ENCODE measurements around the gene RPS27L. TPM values are rescaled to one million over a fixed set of nuclear protein-coding genes. Genes with fewer than 3 reads are reported as not detected.

The RPS27L gene
- total and polyA plus RNA-seq, 2 of the 8 experiments (the other 6 are each of a cell fraction or from before 2014, with no cell fraction given) = 115 to 143 TPM

GRCh38 chr15:63109498-63109897 lies 47.8 kb downstream of the RPS27L start:
- Histone ChIP-seq H3K9ac (replicated peaks in 1 of 4; ENCODE audit: extremely low read depth in 1 of 4, low read depth in 3 of 4, low read length in 3 of 4) (no peak overlapping the region), H3K36me3 (ENCODE audit: control insufficient read depth in 2 of 4, insufficient read depth in 4 of 4, low read length in 3 of 4) (no peaks in the 10 kb centered on the region), H2AFZ (ENCODE audit: low read length) (no peak overlapping the region), H3K79me2 (ENCODE audit: control insufficient read depth in 1 of 2, insufficient read depth in 2 of 2, low read length in 2 of 2) (no peaks in the 10 kb centered on the region), H4K20me1 (replicated peaks in 1 of 2; ENCODE audit: control insufficient read depth in 1 of 2, insufficient read depth in 2 of 2, low read length in 2 of 2) (no peaks in the 10 kb centered on the region), H3K9me3 (ENCODE audit: insufficient read depth in 2 of 2, low read depth in 1 of 2, low read length in 1 of 2) (0 out of 4 replicates have a peak, but pooled peaks cover 0 to 2% of the 10 kb centered on the region in 2 experiments), H2BK12ac (ENCODE audit: low read depth, low read length) (no peak overlapping the region), H2BK5ac (ENCODE audit: low read depth, low read length) (no peak overlapping the region), H3K27ac (ENCODE audit: low read depth, low read length) (no peak overlapping the region), H4K5ac (ENCODE audit: insufficient read length, low read depth, low read length) (no peak overlapping the region), H3K18ac (ENCODE audit: extremely low read depth, low read length) (no peak overlapping the region), H4K8ac (ENCODE audit: extremely low read depth, insufficient read depth, low read length) (no peak overlapping the region), H3K27me3 (replicated peaks in 1 of 4; ENCODE audit: control insufficient read depth in 3 of 4, extremely low read depth in 1 of 4, insufficient read depth in 3 of 4, low read length in 3 of 4) (no peaks in the 10 kb centered on the region), H2AK5ac (ENCODE audit: low read depth, low read length) (no peak overlapping the region), H3K79me1 (ENCODE audit: low read depth, low read length) (no peaks in the 10 kb centered on the region), H2BK20ac (ENCODE audit: low read length) (no peak overlapping the region), H3K23ac (ENCODE audit: insufficient read length) (no peak overlapping the region), H3K14ac (ENCODE audit: insufficient read length) (no peak overlapping the region), H3K4me3 (ENCODE audit: extremely low read depth in 1 of 4, insufficient read depth in 2 of 4, low read depth in 3 of 4, low read length in 4 of 4) (no peak overlapping the region), H3K4me2 (ENCODE audit: insufficient read depth in 1 of 2, low read depth in 2 of 2, low read length in 2 of 2) (no peak overlapping the region), H3K4me1 (replicated peaks in 1 of 4; ENCODE audit: control insufficient read depth in 3 of 4, insufficient read depth in 4 of 4, low read length in 3 of 4) (0 out of 7 replicates have a peak, but pooled peaks cover 0 to 3% (median 0%) of the 10 kb centered on the region in 4 experiments), H2BK15ac (ENCODE audit: low read length) (no peak overlapping the region), H3K56ac (replicated peaks; ENCODE audit: insufficient read length, low read depth, low read length) (no peak overlapping the region), H2BK120ac (replicated peaks; ENCODE audit: low read depth, low read length) (no peak overlapping the region), H3K4ac (replicated peaks; ENCODE audit: insufficient read length, low read depth, low read length) (no peak overlapping the region), H4K91ac (replicated peaks; ENCODE audit: insufficient read length, low read length) (no peak overlapping the region), H3K23me2 (ENCODE audit: low read depth, low read length) (no peaks in the 10 kb centered on the region)
- ChIA-PET POLR2A (ENCODE audit: partially characterized antibody) (interaction anchor here (1.9 kb wide), 1 partner anchor 25 kb away, joined by 4 read pairs; no protein-coding TSS in a partner anchor), CTCF (ENCODE audit: partially characterized antibody) (interaction anchor here (0.6 to 2.5 kb wide), 4 partner anchors 15 to 424 kb away, joined by 3 to 9 read pairs (median 3); no protein-coding TSS in a partner anchor)
- no peak for FAIRE-seq
- peak in 1 of 2 experiments; percentile 14 for DNase-seq (ENCODE audit: low read depth in 1 of 2, low spot score in 2 of 2)
- WGBS, 2 experiments (ENCODE audit: extremely low coverage in 1 of 2, insufficient coverage in 1 of 2, insufficient read length in 1 of 2, insufficient replicate concordance in 2 of 2, low coverage in 1 of 2, low lambda C conversion rate in 2 of 2, missing lambda C conversion rate in 1 of 2) = 90% methylated on average over 2 of the region's 2 CpGs; no CpG with 5 or more reads in 1 of the 2 experiments
- no peak for TF ChIP-seq TAF7 (optimal IDR thresholded peaks at IDR 0.05; ENCODE audit: borderline replicate concordance, low read depth, low read length)
- no peak for TF ChIP-seq CTBP2 (IDR thresholded peaks at IDR 0.05; ENCODE audit: borderline replicate concordance, insufficient read depth, insufficient read length, low read length)
- TF ChIP-seq NRF1 (IDR thresholded peaks at IDR 0.05; ENCODE audit: low read depth, low read length) = no peak
- no peak for TF ChIP-seq KDM5A (IDR thresholded peaks at IDR 0.05; ENCODE audit: low read length)
- TF ChIP-seq GABPA (IDR thresholded peaks at IDR 0.05; ENCODE audit: borderline replicate concordance, insufficient read depth, low read length) = no peak
- TF ChIP-seq CHD1 (IDR thresholded peaks at IDR 0.05; ENCODE audit: low read depth, low read length) = no peak
- no peak for TF ChIP-seq SP2 (IDR thresholded peaks at IDR 0.05; ENCODE audit: low read length)
- no peak for TF ChIP-seq RNF2 (IDR thresholded peaks at IDR 0.05; ENCODE audit: borderline replicate concordance, low read depth, low read length, missing control alignments, poor library complexity, severe bottlenecking)
- no peak for TF ChIP-seq RBBP5 (IDR thresholded peaks at IDR 0.05; ENCODE audit: borderline replicate concordance, low read depth, low read length)
- TF ChIP-seq CBX5 (IDR thresholded peaks at IDR 0.05; ENCODE audit: low read depth, low read length) = no peak
- TF ChIP-seq, protein P1, sequence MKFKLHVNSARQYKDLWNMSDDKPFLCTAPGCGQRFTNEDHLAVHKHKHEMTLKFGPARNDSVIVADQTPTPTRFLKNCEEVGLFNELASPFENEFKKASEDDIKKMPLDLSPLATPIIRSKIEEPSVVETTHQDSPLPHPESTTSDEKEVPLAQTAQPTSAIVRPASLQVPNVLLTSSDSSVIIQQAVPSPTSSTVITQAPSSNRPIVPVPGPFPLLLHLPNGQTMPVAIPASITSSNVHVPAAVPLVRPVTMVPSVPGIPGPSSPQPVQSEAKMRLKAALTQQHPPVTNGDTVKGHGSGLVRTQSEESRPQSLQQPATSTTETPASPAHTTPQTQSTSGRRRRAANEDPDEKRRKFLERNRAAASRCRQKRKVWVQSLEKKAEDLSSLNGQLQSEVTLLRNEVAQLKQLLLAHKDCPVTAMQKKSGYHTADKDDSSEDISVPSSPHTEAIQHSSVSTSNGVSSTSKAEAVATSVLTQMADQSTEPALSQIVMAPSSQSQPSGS (IDR thresholded peaks at IDR 0.05; ENCODE audit: low read length) = no peak
- TF ChIP-seq BRCA1 (IDR thresholded peaks at IDR 0.05; ENCODE audit: low read depth, low read length) = no peak

All from H1 (cell line).